BJ (cell line): ENCODE measurements around the gene PRRC2B. TPM values are rescaled to one million over a fixed set of nuclear protein-coding genes. Genes with fewer than 3 reads are reported as not detected.

Experiments used
- CTCF ChIA-PET: fragments of 350-600 bp; formaldehyde crosslinking; extraction: SDS; loops from one replicate; lab custom pipeline; 2021; ENCODE audit warnings: antibody characterized with exemption, inconsistent platforms; lab: Yijun Ruan, JAX
- POLR2A ChIA-PET: fragments of 300-600 bp; sonication (Branson Sonifier 250); formaldehyde crosslinking; extraction: SDS; loops from one replicate; lab custom pipeline; 2021; ENCODE audit warnings: antibody characterized with exemption; lab: Charles Lee
- DNase-seq: peaks from one replicate; pipeline ENCODE4 v3.0.0-alpha.2; 2011; ENCODE audit warnings: low read depth
- H3K27me3 ChIP-seq: 2 replicates; pipeline ENCODE4 v1.6.0; 2011; ENCODE audit warnings: low read length; ENCODE audit not compliant: control insufficient read depth, insufficient read depth
- H3K36me3 ChIP-seq: 2 replicates; pipeline ENCODE4 v1.5.1; 2011; ENCODE audit warnings: low read length; ENCODE audit not compliant: control insufficient read depth, insufficient read depth
- H3K4me3 ChIP-seq: 2 replicates; pipeline ENCODE4 v1.5.1; 2011; ENCODE audit warnings: low read depth, mild to moderate bottlenecking, control low read depth, low read length
- polyA plus RNA-seq: library from polyadenylated mRNA; depleted of rRNA; stranded (reverse); fragments of >200 nt; gene quantifications from 2 replicates; pipeline ENCODE4 v1.2.3, GENCODE V29; 2011
- TF ChIP-seq, protein P1 (sequence below): IDR thresholded peaks from 2 replicates; pipeline ENCODE4 v1.5.1; 2011; ENCODE audit warnings: low read depth, mild to moderate bottlenecking, control low read depth, inconsistent platforms, low read length, moderate library complexity; ENCODE audit not compliant: insufficient read depth

Gene PRRC2B
- polyA plus RNA-seq, 1 experiment: 25.8 TPM

DNA sequence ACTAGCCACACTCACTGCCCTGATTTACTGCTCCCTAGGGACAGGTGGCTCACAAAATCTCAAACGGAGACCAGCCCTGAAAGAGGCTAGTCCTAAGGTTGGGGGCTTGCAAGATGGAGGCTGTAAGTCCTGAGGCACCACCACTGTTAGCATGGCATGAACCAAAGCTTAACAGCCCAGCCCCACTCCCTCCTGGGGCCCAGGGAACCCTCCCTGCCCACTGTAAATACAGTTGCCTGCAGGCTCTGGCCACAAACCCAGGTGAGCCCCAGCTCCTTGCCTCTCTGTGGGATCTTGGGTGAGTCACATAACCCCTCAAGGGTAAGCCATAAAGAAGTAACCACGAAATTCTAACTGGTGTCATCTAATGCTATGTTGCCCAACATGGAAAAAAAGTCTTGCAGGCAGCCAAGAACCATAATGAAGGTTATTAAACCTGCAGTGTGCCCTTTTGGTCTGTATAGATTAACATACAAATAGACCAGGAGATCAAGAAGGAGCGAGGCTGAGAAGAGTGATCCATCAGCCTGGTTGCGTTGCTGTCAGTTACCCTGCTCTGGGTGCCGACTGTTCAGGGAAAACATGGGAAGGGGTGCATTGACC lies 107.2 kb downstream of the PRRC2B start:
- H3K27me3 ChIP-seq: no peaks in the 10 kb centered on the region
- H3K4me3 ChIP-seq: no peak overlapping the region
- ChIA-PET POLR2A (no interaction called here), CTCF (interaction anchor here (0.5 to 1.6 kb wide), 5 partner anchors 10 to 239 kb away, joined by 3 to 5 read pairs (median 3); no protein-coding TSS in a partner anchor)
- peak; percentile 26 for DNase-seq
- TF ChIP-seq, protein P1, sequence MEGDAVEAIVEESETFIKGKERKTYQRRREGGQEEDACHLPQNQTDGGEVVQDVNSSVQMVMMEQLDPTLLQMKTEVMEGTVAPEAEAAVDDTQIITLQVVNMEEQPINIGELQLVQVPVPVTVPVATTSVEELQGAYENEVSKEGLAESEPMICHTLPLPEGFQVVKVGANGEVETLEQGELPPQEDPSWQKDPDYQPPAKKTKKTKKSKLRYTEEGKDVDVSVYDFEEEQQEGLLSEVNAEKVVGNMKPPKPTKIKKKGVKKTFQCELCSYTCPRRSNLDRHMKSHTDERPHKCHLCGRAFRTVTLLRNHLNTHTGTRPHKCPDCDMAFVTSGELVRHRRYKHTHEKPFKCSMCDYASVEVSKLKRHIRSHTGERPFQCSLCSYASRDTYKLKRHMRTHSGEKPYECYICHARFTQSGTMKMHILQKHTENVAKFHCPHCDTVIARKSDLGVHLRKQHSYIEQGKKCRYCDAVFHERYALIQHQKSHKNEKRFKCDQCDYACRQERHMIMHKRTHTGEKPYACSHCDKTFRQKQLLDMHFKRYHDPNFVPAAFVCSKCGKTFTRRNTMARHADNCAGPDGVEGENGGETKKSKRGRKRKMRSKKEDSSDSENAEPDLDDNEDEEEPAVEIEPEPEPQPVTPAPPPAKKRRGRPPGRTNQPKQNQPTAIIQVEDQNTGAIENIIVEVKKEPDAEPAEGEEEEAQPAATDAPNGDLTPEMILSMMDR: no peak
- peaks cover 35% of the 10 kb centered on the region for H3K36me3 ChIP-seq

DNA sequence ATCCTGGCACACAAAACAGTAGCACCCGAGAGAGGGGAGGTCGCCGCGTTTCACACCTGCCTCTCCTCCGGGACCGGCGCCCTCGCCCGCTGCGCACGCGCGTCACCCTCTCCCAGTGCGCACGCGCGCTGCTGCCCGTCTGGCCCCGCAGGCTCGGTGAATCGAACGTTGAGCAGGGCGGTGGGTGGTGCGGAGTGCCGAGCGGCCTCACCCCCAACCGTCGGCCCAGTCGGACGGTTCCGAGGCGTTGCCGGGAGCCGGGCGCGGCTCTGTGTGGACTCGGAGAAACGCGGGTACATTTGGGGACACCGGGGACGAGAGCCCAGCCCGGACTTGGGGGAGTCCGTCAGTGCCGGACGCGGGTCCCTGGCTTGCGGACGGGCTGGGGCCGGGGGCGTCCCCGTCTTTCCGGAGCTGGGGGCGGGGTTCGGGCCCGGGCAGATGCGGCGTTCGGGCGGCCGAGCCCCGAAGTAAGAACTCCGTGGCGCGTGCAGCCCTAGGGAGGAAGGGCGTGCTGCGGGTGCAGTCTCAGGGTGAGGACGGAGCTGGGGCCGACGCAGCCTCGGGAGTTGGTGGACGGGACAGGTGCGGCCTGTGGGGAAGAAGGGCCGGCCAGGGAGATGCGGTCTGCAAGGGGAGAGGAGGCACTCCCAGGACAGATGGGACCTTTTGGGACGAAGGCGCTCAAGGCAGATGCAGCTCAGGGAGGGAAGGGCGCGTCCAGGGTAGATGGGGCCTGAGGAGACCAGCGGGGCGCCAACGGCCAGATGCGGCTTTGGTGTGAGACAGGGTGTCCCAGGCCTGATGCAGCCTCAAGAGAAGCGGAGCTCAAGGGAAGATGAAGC lies 109.1 kb downstream of the PRRC2B start, which contains the start of gene POMT1:
POMT1 (plus strand) TSS at position 138 of the 845 bp plus-strand sequence. CDS start 1,301 bp downstream, outside the sequence.
- H3K27me3 ChIP-seq: no peaks in the 10 kb centered on the region
- DNase-seq: peak; percentile 13
- TF ChIP-seq, protein P1: no peak
- ChIA-PET POLR2A (interaction anchor here (0.7 kb wide), 1 partner anchor 323 kb away, joined by 3 read pairs; no protein-coding TSS in a partner anchor), CTCF (interaction anchor here (0.7 to 1.8 kb wide), 4 partner anchors 11 to 645 kb away, joined by 3 to 8 read pairs (median 4); partner anchors contain the start of gene RAPGEF1)
- H3K4me3 ChIP-seq: peak within 1 kb of the TSS; percentile 94
- peaks cover 20% of the 10 kb centered on the region for H3K36me3 ChIP-seq

DNA sequence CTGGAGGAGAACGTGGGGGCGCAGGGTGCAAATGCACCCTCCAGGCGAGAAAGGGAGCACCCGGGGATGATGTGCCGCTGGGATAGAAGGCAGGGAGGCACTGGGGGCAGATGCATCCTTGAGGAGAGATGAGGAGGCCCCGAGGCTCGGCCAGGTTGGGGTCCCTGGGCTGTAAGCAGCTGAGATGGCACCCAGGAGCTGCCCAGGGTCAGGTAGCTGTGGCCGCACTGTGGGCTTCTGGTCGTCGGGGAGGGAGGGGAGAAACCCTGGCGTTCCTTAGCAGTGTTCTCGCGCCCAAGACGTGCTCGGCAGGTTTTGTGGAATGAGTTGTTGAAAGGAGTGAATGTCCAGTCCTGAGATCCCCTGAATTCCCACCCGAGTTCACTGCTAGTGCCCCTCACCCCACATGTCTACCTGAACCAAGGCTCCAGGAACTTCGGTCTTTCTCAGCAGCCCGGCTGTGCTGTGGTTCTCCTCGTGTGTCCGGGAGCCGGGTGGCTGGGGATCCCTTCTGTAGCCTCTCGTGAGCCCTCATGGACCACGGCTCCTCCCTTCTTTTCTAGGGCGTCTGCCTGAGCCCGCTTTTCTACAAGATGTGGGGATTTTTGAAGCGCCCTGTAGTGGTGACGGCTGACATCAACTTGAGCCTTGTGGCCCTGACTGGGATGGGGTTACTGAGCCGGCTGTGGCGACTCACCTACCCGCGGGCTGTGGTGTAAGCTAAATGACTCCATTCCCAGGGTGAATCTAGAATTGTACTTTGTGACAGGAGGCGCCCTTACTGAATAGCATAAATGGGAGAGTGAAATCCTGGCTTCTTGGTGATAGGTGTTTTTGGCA lies 110.0 kb downstream of the PRRC2B start:
- Histone ChIP-seq H3K36me3 (peaks cover 13% of the 10 kb centered on the region), H3K4me3 (peak overlapping the region; percentile 94), H3K27me3 (no peaks in the 10 kb centered on the region)
- ChIA-PET POLR2A (interaction anchor here (0.6 to 0.7 kb wide), 2 partner anchors 125 to 324 kb away, joined by 3 to 4 read pairs; no protein-coding TSS in a partner anchor), CTCF (interaction anchor here (1.1 to 1.8 kb wide), 3 partner anchors 10 to 235 kb away, joined by 3 to 8 read pairs (median 4); partner anchors contain the start of gene RAPGEF1)
- no peak for DNase-seq
- TF ChIP-seq, protein P1: peak; percentile 22; the same call in 1 of the 2 replicates

DNA sequence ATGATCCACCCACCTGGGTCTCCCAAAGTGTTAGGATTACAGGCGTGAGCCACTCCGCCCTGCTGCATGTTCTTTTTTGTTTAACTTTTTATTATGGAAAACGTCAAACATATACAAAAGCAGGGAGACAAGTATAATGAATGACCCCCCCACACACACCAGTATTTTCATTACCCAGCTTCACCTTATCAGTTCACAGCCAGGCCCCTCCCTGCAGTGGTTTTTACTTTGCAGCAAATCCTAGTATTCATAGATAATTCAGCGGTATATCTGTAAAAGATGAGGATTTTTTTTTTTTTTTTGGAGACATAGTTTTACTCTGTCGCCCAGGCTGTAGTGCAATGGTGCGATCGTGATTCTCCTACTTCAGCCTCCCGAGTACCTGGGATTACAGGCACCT lies 111.1 kb downstream of the PRRC2B start:
- TF ChIP-seq, protein P1: no peak
- Histone ChIP-seq H3K27me3 (no peaks in the 10 kb centered on the region), H3K4me3 (no peak overlapping the region), H3K36me3 (peaks cover 9% of the 10 kb centered on the region)
- DNase-seq: no peak
- ChIA-PET POLR2A (no interaction called here), CTCF (interaction anchor here (0.6 to 1.8 kb wide), 2 partner anchors 9 to 127 kb away, joined by 3 to 4 read pairs; no protein-coding TSS in a partner anchor)
